SU-DHL-6 (cell line): ENCODE data around the gene MAP2K3.
"Not testable (repeated sequence)": the region's sequence is repeated elsewhere in the genome, so short reads cannot be mapped to it uniquely, and the experiment has no call there.

Experiments
- H2AFZ ChIP-seq: fragments of 200-600 bp; sonication (generic); 2 replicates; pipeline ENCODE4 v1.6.1; 2014; ENCODE audit warnings: low read depth, mild to moderate bottlenecking, moderate library complexity, mixed read lengths, antibody characterized with exemption, low read length; ENCODE audit not compliant: severe bottlenecking
- H3F3A ChIP-seq: fragments of 200-600 bp; shearing (Covaris generic); 2 replicates; pipeline ENCODE4 v1.6.0; 2016; ENCODE audit warnings: antibody characterized with exemption, mild to moderate bottlenecking; ENCODE audit not compliant: insufficient read depth
- H3K27ac ChIP-seq: fragments of 200-600 bp; sonication (generic); 2 replicates; pipeline ENCODE4 v1.5.1; 2016; ENCODE audit warnings: low read depth, mild to moderate bottlenecking, low read length, moderate library complexity, mixed read lengths
- H3K27me3 ChIP-seq: fragments of 200-600 bp; sonication (generic), shearing (Covaris generic); 2 replicates; pipeline ENCODE4 v1.6.0; 2014; ENCODE audit warnings: mild to moderate bottlenecking, low read length
- H3K36me3 ChIP-seq: fragments of 200-600 bp; sonication (generic); 2 replicates; pipeline ENCODE4 v1.6.1; 2014; ENCODE audit warnings: mild to moderate bottlenecking, low read length, mixed read lengths
- H3K4me2 ChIP-seq: fragments of 300-600, 200-600 bp; shearing (Covaris generic), sonication (generic); 2 replicates; pipeline ENCODE4 v1.6.0; 2014; ENCODE audit warnings: low read length, low read depth, mild to moderate bottlenecking; ENCODE audit not compliant: poor library complexity, severe bottlenecking
- H3K4me3 ChIP-seq: fragments of 200-600 bp; sonication (generic); 2 replicates; pipeline ENCODE4 v1.5.1; 2014; ENCODE audit warnings: antibody characterized with exemption, low read length, mild to moderate bottlenecking, mixed read lengths; ENCODE audit not compliant: insufficient read depth, poor library complexity, severe bottlenecking
- H3K79me2 ChIP-seq: fragments of 200-600 bp; sonication (generic); 2 replicates; pipeline ENCODE4 v1.6.1; 2014; ENCODE audit warnings: mild to moderate bottlenecking, low read length, moderate library complexity; ENCODE audit not compliant: insufficient read depth
- H3K9ac ChIP-seq: fragments of 200-600 bp; sonication (generic); 2 replicates; pipeline ENCODE4 v1.7.0; 2014; ENCODE audit warnings: mild to moderate bottlenecking, low read length
- H3K9me2 ChIP-seq: fragments of 200-600 bp; sonication (generic); replicated peaks from 2 replicates; pipeline ENCODE4 v1.6.1; 2014; ENCODE audit warnings: low read length; ENCODE audit not compliant: insufficient read depth
- H3K9me3 ChIP-seq: fragments of 200-600 bp; sonication (generic); 2 replicates; pipeline ENCODE4 v1.6.1; 2014; ENCODE audit warnings: low read length, mixed read lengths; ENCODE audit not compliant: insufficient read depth
- H4K20me1 ChIP-seq: fragments of 200-600 bp; sonication (generic); 2 replicates; pipeline ENCODE4 v1.6.1; 2014; ENCODE audit warnings: low read depth, mild to moderate bottlenecking, antibody characterized with exemption, low read length, moderate library complexity, mixed read lengths
- EZH2phosphoT487 ChIP-seq: fragments of 200-600 bp; sonication (generic), shearing (Covaris generic); conservative IDR thresholded peaks from 2 replicates; pipeline ENCODE4 v1.6.1; 2018; ENCODE audit warnings: mild to moderate bottlenecking, antibody characterized with exemption, low read length, moderate library complexity, mixed read lengths
- TF ChIP-seq, protein P1 (sequence below): fragments of 200-600 bp; sonication (generic); IDR thresholded peaks from one replicate; pipeline ENCODE4 v1.5.1; 2017; ENCODE audit warnings: antibody characterized with exemption, mild to moderate bottlenecking, low read length, moderate library complexity; ENCODE audit not compliant: insufficient read depth, poor library complexity, severe bottlenecking

The MAP2K3 gene

DNA sequence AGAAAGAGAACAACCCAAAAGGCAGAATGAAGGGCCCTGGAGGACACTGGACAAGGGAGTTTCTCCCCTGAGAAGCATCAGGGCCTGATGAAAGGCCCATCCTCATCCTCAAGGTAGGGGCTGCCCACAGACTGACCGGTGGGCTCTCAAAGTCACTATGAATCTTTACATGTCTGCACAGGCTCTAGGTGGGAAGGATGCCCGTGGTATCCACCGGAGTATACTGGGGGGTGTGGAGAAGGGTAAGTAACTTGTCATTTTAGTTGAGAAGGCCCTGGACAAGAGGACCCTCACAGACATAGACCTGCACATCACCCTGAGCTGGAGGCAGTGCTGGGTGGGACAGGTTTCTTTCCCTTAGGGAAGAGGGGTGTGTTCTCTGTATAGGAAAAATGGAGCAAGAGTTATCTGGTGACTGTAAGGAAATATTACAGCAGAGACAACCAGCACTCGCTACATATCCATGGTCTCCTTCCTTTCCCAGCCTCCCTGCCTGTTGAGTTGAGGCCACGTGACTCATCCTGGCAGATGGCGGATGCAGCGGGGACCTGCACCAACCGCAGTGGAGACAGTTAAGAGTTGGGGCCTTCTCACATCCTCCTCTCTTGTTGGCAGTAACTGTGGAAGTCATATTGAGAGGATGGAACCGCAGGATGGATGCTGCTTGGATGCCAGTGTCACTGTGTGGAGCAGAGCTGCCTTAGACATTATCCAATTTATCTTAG, 46.1 kb downstream of the MAP2K3 start:
- H3K4me3 ChIP-seq = no peak overlapping the region
- no peak overlapping the region for H3K4me2 ChIP-seq
- H4K20me1 ChIP-seq = no peaks in the 10 kb centered on the region
- H3K79me2 ChIP-seq = no peaks in the 10 kb centered on the region
- H3K9me2 ChIP-seq = no peaks in the 10 kb centered on the region
- no peak overlapping the region for H2AFZ ChIP-seq
- H3K27ac ChIP-seq = no peak overlapping the region
- H3F3A ChIP-seq = no peaks in the 10 kb centered on the region
- H3K9ac ChIP-seq = no peak overlapping the region
- no peaks in the 10 kb centered on the region for H3K9me3 ChIP-seq
- H3K27me3 ChIP-seq = no peaks in the 10 kb centered on the region
- TF ChIP-seq, protein P1, sequence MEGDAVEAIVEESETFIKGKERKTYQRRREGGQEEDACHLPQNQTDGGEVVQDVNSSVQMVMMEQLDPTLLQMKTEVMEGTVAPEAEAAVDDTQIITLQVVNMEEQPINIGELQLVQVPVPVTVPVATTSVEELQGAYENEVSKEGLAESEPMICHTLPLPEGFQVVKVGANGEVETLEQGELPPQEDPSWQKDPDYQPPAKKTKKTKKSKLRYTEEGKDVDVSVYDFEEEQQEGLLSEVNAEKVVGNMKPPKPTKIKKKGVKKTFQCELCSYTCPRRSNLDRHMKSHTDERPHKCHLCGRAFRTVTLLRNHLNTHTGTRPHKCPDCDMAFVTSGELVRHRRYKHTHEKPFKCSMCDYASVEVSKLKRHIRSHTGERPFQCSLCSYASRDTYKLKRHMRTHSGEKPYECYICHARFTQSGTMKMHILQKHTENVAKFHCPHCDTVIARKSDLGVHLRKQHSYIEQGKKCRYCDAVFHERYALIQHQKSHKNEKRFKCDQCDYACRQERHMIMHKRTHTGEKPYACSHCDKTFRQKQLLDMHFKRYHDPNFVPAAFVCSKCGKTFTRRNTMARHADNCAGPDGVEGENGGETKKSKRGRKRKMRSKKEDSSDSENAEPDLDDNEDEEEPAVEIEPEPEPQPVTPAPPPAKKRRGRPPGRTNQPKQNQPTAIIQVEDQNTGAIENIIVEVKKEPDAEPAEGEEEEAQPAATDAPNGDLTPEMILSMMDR = no peak
- no peak for TF ChIP-seq EZH2phosphoT487
- no peaks in the 10 kb centered on the region for H3K36me3 ChIP-seq

DNA sequence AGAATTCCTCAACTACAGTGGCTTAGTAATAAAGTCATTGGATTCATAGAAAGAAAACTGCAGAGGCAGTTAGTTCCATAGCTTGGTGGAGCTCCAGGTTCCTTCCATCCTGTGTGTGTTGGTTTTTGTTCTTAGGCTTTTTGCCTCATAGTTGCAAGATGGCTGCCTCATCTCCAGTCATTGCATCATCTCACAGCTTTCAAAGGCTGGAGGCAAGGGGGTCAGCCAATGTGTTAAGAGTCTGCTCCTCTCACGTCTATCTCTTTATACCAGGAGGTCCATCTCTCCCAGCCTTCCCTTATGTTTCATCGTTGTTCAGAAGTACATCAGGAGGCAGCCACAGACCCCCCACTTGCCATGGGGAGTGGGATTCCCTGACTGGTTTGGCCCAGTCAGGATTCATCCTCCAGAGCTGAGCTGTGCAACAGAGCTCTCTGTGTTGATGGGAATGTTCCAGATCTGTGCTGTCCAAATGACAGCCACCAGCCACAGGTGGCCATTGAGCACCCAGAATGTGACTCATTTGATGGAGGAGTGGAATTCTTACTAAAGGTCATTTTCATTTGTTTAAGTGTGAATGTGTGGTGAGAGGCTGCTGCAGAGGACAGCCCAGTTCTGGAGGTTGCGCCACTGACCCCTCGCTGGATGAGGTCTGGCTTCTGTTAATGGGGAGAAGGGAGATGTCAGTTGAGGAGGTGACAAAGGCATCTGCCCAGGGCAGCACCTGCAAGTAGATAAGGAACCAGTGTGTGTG, 52.2 kb downstream of the MAP2K3 start:
- H3K4me3 ChIP-seq, H3K9me2 ChIP-seq, H3K27me3 ChIP-seq, H4K20me1 ChIP-seq, H2AFZ ChIP-seq, H3K4me2 ChIP-seq, H3K36me3 ChIP-seq, H3K9me3 ChIP-seq, H3K9ac ChIP-seq, H3K27ac ChIP-seq, H3F3A ChIP-seq, H3K79me2 ChIP-seq: not testable (repeated sequence)

GRCh38 chr17:21337981-21338625, 53.6 kb downstream of the MAP2K3 start:
- H3K4me2 ChIP-seq, H3F3A ChIP-seq, H3K36me3 ChIP-seq, H3K79me2 ChIP-seq, H3K9ac ChIP-seq, H3K9me3 ChIP-seq, H4K20me1 ChIP-seq, H2AFZ ChIP-seq, H3K9me2 ChIP-seq, H3K4me3 ChIP-seq, H3K27ac ChIP-seq, H3K27me3 ChIP-seq: not testable (repeated sequence)

- no peak overlapping the region for H3K4me3 ChIP-seq
- no peaks in the 10 kb centered on the region for H3F3A ChIP-seq
- H3K9me2 ChIP-seq = no peaks in the 10 kb centered on the region
- no peak overlapping the region for H3K27ac ChIP-seq
- H3K36me3 ChIP-seq = no peaks in the 10 kb centered on the region
- H3K9ac ChIP-seq = no peak overlapping the region
- H3K4me2 ChIP-seq = no peak overlapping the region
- no peaks in the 10 kb centered on the region for H3K9me3 ChIP-seq
- TF ChIP-seq, protein P1 = no peak
- TF ChIP-seq EZH2phosphoT487 = no peak
- no peaks in the 10 kb centered on the region for H3K79me2 ChIP-seq
- no peaks in the 10 kb centered on the region for H3K27me3 ChIP-seq
- no peak overlapping the region for H2AFZ ChIP-seq
- no peaks in the 10 kb centered on the region for H4K20me1 ChIP-seq
Measured at GRCh38 chr17:21339011-21339410, 54.5 kb downstream of the MAP2K3 start.

GRCh38 chr17:21339571-21339970, 55.1 kb downstream of the MAP2K3 start:
- H3K4me2 ChIP-seq, H3K4me3 ChIP-seq, H3K79me2 ChIP-seq, H3K9me3 ChIP-seq, H2AFZ ChIP-seq, H3K9me2 ChIP-seq, H3K27me3 ChIP-seq, H3F3A ChIP-seq, H3K9ac ChIP-seq, H3K27ac ChIP-seq, H3K36me3 ChIP-seq, H4K20me1 ChIP-seq: not testable (repeated sequence)

DNA sequence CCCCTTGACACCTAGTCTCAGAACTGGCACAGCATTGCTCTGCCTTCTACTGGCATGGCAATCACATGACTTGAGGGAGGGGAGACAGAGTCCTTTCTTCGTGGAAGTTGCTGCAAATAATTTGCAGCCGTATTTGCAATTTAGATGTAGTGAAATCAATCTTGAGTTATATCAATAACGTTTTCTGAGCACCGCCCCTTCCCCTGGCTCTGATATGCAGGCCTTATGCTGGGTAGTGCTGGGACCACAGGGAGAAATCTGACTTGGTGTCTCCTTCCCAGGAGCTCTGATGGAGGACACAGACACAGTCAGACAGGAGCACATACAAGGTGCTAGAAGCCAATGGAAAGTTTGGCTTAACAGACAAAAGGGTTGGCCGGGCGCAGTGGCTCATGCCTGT, 55.9 kb downstream of the MAP2K3 start:
- not testable (repeated sequence) for H3K27ac ChIP-seq, H3K9me3 ChIP-seq, H3K27me3 ChIP-seq, H3F3A ChIP-seq, H3K4me3 ChIP-seq, H3K79me2 ChIP-seq, H3K4me2 ChIP-seq, H3K9me2 ChIP-seq, H2AFZ ChIP-seq, H3K36me3 ChIP-seq, H3K9ac ChIP-seq, H4K20me1 ChIP-seq
